HepG2 (cell line): ENCODE measurements around the gene DHRS4L2. TPM values are rescaled to one million over a fixed set of nuclear protein-coding genes. Genes with fewer than 3 reads are reported as not detected.

ENCODE experiments used
- KAT2B ChIP-seq: fragments of 150-350 bp; IDR thresholded peaks from 2 replicates; pipeline ENCODE4 v1.6.1; 2014; ENCODE audit warnings: low read depth, low read length, borderline replicate concordance
- KDM4B ChIP-seq: sonication (generic); formaldehyde crosslinking; IDR thresholded peaks from 2 replicates; pipeline ENCODE4 v1.4.0; 2020; ENCODE audit warnings: missing genetic modification reagents
- MED13 ChIP-seq: sonication (generic); formaldehyde crosslinking; IDR thresholded peaks from 2 replicates; pipeline ENCODE4 v1.5.0; 2020; ENCODE audit warnings: missing genetic modification reagents
- NBN ChIP-seq: fragments of 450-650 bp; conservative IDR thresholded peaks from 2 replicates; pipeline ENCODE4 v1.6.1; 2017
- NFATC3 ChIP-seq: sonication (generic); formaldehyde crosslinking; IDR thresholded peaks from 2 replicates; pipeline ENCODE4 v1.5.1; 2020; ENCODE audit warnings: mild to moderate bottlenecking, missing genetic modification reagents
- ZBTB7A ChIP-seq: sonication (generic); formaldehyde crosslinking; IDR thresholded peaks from 2 replicates; pipeline ENCODE4 v1.8.0; 2022; ENCODE audit warnings: mild to moderate bottlenecking, missing genetic modification reagents
- ZFX ChIP-seq: sonication (generic); formaldehyde crosslinking; IDR thresholded peaks from 2 replicates; pipeline ENCODE4 v1.4.0; 2020; ENCODE audit warnings: mild to moderate bottlenecking, low read depth, missing genetic modification reagents, moderate library complexity
- ZNF333 ChIP-seq: sonication (generic); formaldehyde crosslinking; IDR thresholded peaks from 2 replicates; pipeline ENCODE4 v1.4.0; 2020; ENCODE audit warnings: mild to moderate bottlenecking, missing genetic modification reagents, borderline replicate concordance
- ZNF569 ChIP-seq: sonication (generic); formaldehyde crosslinking; IDR thresholded peaks from 2 replicates; pipeline ENCODE4 v1.5.0; 2020; ENCODE audit warnings: mild to moderate bottlenecking, missing genetic modification reagents, moderate library complexity, borderline replicate concordance
- ZNF652 ChIP-seq: IDR thresholded peaks from 2 replicates; pipeline ENCODE4 v1.6.1; 2016; ENCODE audit warnings: low read depth, borderline replicate concordance
- ZSCAN12 ChIP-seq: sonication (generic); formaldehyde crosslinking; IDR thresholded peaks from 2 replicates; pipeline ENCODE4 v1.9.0; 2021; ENCODE audit warnings: mild to moderate bottlenecking, missing genetic modification reagents
- ZSCAN30 ChIP-seq: sonication (generic); formaldehyde crosslinking; IDR thresholded peaks from 2 replicates; pipeline ENCODE4 v1.5.0; 2020; ENCODE audit warnings: mild to moderate bottlenecking, missing genetic modification reagents
- polyA plus RNA-seq, 8 experiments: library from polyadenylated mRNA; depleted of rRNA in 3 of 8; stranded (reverse) in 7 of 8; unstranded in 1 of 8; fragments of >200 nt; fragmentation: Illumina TruSeq in 4 of 8; extraction: Trizol in 4 of 8; gene quantifications; 2 replicates each; pipeline versions ENCODE4 v1.2.1 to v1.2.3, GENCODE V29; 2011 to 2016; ENCODE audit warnings: low read depth in 4 of 8, missing spikeins in 1 of 8, mixed read lengths in 1 of 8; ENCODE audit not compliant: insufficient read depth in 1 of 8
- total RNA-seq, 5 experiments: library from RNA; depleted of rRNA; stranded (reverse); fragments of >200 nt; fragmentation: Illumina TruSeq; extraction: Trizol; gene quantifications; 2 replicates each; pipeline ENCODE4 v1.2.3, GENCODE V29; 2016; ENCODE audit warnings: low read depth in 1 of 5
- TF ChIP-seq, protein P1 (sequence below): IDR thresholded peaks from 2 replicates; pipeline ENCODE4 v1.6.1; 2016
- TF ChIP-seq, protein P2 (sequence below): sonication (generic); formaldehyde crosslinking; IDR thresholded peaks from 2 replicates; pipeline ENCODE4 v1.8.0; 2022; ENCODE audit warnings: low read depth, missing genetic modification reagents
- TF ChIP-seq, protein P3 (sequence below): sonication (generic); formaldehyde crosslinking; IDR thresholded peaks from 2 replicates; pipeline ENCODE4 v1.5.0; 2020; ENCODE audit warnings: mild to moderate bottlenecking, missing genetic modification reagents
- TF ChIP-seq, protein P4 (sequence below): sonication (generic); formaldehyde crosslinking; conservative IDR thresholded peaks from 2 replicates; pipeline ENCODE4 v1.8.0; 2022; ENCODE audit warnings: low read depth, missing genetic modification reagents
- TF ChIP-seq, protein P5 (sequence below): IDR thresholded peaks from 2 replicates; pipeline ENCODE4 v1.6.1; 2016; ENCODE audit warnings: missing genetic modification reagents, missing compliant biosample characterization
- TF ChIP-seq, protein P6 (sequence below): sonication (generic); formaldehyde crosslinking; IDR thresholded peaks from 2 replicates; pipeline ENCODE4 v1.9.0; 2022; ENCODE audit warnings: missing genetic modification reagents, mild to moderate bottlenecking, borderline replicate concordance
- TF ChIP-seq, protein P7 (sequence below): IDR thresholded peaks from 2 replicates; pipeline ENCODE4 v1.6.1; 2018; ENCODE audit warnings: missing genetic modification reagents

DHRS4L2 gene
- total and polyA plus RNA-seq, 2 of the 13 experiments (the other 11 are each of a cell fraction or from before 2014, with no cell fraction given): 24.7 to 38.2 TPM

DNA sequence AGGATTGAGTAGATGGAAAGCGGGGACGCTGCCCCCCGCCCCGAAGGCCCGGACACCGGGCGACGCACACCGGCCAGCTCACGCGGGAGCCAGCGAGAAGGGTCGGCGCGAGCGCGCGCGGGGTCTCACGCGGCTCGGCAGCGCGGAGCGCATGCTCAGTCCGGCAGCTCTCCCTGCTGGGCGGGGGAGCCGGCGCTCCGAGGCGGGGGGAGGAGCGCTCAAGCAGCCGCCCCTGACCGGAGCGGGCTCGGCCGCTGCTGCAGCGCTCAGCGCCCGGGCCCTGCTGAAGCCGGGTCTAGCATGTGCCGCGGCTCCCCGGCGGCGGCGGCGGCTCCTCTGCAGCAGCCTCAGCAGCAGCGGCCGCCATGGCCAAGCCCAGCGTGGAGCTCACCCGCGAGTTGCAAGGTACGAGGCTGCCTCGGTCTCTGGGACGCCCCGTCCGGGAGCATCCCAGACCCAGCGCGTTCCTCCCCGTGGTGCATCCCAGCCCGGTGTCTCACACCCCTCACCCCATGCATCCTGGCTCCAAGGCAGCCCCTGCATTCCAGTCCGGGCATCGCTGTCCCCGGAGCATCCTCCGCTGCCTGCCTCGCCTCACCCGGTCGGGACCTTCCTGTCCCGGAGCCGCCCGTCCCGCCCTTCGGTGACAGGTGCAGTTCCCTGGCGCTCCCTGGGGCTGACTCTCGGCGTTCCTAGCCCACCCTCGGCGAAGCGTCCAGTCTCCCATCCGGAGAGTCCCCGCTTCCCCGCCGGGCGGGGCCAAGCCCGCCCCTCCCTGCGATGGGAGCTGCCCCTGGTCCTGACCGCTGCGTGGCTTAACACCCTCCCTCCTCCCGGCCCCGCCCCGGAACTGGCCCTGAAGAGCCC, 63.3 kb downstream of the DHRS4L2 start, which contains the start of gene CARMIL3 (continued):
- TF ChIP-seq, protein P1, sequence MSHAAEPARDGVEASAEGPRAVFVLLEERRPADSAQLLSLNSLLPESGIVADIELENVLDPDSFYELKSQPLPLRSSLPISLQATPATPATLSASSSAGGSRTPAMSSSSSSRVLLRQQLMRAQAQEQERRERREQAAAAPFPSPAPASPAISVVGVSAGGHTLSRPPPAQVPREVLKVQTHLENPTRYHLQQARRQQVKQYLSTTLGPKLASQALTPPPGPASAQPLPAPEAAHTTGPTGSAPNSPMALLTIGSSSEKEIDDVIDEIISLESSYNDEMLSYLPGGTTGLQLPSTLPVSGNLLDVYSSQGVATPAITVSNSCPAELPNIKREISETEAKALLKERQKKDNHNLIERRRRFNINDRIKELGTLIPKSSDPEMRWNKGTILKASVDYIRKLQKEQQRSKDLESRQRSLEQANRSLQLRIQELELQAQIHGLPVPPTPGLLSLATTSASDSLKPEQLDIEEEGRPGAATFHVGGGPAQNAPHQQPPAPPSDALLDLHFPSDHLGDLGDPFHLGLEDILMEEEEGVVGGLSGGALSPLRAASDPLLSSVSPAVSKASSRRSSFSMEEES: peak; percentile 76
- TF ChIP-seq, protein P2, sequence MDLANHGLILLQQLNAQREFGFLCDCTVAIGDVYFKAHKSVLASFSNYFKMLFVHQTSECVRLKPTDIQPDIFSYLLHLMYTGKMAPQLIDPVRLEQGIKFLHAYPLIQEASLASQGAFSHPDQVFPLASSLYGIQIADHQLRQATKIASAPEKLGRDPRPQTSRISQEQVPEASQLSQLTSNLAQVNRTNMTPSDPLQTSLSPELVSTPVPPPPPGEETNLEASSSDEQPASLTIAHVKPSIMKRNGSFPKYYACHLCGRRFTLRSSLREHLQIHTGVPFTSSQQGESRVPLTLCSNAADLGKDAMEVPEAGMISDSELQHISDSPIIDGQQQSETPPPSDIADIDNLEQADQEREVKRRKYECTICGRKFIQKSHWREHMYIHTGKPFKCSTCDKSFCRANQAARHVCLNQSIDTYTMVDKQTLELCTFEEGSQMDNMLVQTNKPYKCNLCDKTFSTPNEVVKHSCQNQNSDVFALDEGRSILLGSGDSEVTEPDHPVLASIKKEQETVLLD (CRISPR knock-in tag): peak; percentile 19; the same call in 1 of the 2 replicates
- TF ChIP-seq, protein P3, sequence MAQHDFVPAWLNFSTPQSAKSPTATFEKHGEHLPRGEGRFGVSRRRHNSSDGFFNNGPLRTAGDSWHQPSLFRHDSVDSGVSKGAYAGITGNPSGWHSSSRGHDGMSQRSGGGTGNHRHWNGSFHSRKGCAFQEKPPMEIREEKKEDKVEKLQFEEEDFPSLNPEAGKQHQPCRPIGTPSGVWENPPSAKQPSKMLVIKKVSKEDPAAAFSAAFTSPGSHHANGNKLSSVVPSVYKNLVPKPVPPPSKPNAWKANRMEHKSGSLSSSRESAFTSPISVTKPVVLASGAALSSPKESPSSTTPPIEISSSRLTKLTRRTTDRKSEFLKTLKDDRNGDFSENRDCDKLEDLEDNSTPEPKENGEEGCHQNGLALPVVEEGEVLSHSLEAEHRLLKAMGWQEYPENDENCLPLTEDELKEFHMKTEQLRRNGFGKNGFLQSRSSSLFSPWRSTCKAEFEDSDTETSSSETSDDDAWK (CRISPR knock-in tag): no peak
- TF ChIP-seq ZSCAN30 (CRISPR knock-in tag): no peak
- peak; percentile 8 for TF ChIP-seq ZSCAN12
- peak; percentile 84; the same call in 1 of the 2 replicates for TF ChIP-seq KDM4B (CRISPR knock-in tag)
- no peak for TF ChIP-seq NFATC3 (CRISPR knock-in tag)
- TF ChIP-seq, protein P4, sequence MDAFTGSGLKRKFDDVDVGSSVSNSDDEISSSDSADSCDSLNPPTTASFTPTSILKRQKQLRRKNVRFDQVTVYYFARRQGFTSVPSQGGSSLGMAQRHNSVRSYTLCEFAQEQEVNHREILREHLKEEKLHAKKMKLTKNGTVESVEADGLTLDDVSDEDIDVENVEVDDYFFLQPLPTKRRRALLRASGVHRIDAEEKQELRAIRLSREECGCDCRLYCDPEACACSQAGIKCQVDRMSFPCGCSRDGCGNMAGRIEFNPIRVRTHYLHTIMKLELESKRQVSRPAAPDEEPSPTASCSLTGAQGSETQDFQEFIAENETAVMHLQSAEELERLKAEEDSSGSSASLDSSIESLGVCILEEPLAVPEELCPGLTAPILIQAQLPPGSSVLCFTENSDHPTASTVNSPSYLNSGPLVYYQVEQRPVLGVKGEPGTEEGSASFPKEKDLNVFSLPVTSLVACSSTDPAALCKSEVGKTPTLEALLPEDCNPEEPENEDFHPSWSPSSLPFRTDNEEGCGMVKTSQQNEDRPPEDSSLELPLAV: no peak
- TF ChIP-seq ZNF569: no peak
- TF ChIP-seq KAT2B: no peak; the same call in 1 of the 2 replicates
- peak; percentile 85; the same call in 1 of the 2 replicates for TF ChIP-seq ZBTB7A (CRISPR knock-in tag)
- TF ChIP-seq ZFX (CRISPR knock-in tag): peak; percentile 83
- peak; percentile 92; the same call in 1 of the 2 replicates for TF ChIP-seq MED13 (CRISPR knock-in tag)
- TF ChIP-seq NBN: no peak
- TF ChIP-seq, protein P5, sequence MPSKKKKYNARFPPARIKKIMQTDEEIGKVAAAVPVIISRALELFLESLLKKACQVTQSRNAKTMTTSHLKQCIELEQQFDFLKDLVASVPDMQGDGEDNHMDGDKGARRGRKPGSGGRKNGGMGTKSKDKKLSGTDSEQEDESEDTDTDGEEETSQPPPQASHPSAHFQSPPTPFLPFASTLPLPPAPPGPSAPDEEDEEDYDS: peak; percentile 59
- TF ChIP-seq, protein P6, sequence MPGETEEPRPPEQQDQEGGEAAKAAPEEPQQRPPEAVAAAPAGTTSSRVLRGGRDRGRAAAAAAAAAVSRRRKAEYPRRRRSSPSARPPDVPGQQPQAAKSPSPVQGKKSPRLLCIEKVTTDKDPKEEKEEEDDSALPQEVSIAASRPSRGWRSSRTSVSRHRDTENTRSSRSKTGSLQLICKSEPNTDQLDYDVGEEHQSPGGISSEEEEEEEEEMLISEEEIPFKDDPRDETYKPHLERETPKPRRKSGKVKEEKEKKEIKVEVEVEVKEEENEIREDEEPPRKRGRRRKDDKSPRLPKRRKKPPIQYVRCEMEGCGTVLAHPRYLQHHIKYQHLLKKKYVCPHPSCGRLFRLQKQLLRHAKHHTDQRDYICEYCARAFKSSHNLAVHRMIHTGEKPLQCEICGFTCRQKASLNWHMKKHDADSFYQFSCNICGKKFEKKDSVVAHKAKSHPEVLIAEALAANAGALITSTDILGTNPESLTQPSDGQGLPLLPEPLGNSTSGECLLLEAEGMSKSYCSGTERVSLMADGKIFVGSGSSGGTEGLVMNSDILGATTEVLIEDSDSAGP (CRISPR knock-in tag): peak; percentile 27; the same call in 1 of the 2 replicates
- TF ChIP-seq, protein P7, sequence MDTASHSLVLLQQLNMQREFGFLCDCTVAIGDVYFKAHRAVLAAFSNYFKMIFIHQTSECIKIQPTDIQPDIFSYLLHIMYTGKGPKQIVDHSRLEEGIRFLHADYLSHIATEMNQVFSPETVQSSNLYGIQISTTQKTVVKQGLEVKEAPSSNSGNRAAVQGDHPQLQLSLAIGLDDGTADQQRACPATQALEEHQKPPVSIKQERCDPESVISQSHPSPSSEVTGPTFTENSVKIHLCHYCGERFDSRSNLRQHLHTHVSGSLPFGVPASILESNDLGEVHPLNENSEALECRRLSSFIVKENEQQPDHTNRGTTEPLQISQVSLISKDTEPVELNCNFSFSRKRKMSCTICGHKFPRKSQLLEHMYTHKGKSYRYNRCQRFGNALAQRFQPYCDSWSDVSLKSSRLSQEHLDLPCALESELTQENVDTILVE: no peak
- TF ChIP-seq ZNF333: 0 out of 2 replicates have a peak, but pooled peaks have one; percentile 16
- TF ChIP-seq ZNF652 (CRISPR knock-in tag): no peak
